Activated CD8-positive, alpha-beta memory T cell treated with anti-CD3 and anti-CD28 coated beads for 36 hours (primary cell): ENCODE measurements around the gene CHAF1B. TPM values are rescaled to one million over a fixed set of nuclear protein-coding genes. Genes with fewer than 3 reads are reported as not detected.
"Not testable (repeated sequence)": the region's sequence is repeated elsewhere in the genome, so short reads cannot be mapped to it uniquely, and the experiment has no call there.

Experiments
- CTCF ChIA-PET: fragments of 350-600 bp; sonication (Branson Sonifier 250); formaldehyde crosslinking; loops from one replicate; lab custom pipeline; 2021; ENCODE audit warnings: antibody characterized with exemption; lab: Charles Lee
- POLR2A ChIA-PET: fragments of 350-600 bp; sonication (Branson Sonifier 250); formaldehyde crosslinking; loops from one replicate; lab custom pipeline; 2021; ENCODE audit warnings: antibody characterized with exemption; lab: Charles Lee
- total RNA-seq, 2 experiments: library from RNA; stranded (reverse); gene quantifications; one replicate each; pipeline ENCODE4 v1.2.3, GENCODE V29; 2021

The CHAF1B gene
- total RNA-seq, result 10 to 100 TPM; 35.2 to 35.6 TPM

DNA sequence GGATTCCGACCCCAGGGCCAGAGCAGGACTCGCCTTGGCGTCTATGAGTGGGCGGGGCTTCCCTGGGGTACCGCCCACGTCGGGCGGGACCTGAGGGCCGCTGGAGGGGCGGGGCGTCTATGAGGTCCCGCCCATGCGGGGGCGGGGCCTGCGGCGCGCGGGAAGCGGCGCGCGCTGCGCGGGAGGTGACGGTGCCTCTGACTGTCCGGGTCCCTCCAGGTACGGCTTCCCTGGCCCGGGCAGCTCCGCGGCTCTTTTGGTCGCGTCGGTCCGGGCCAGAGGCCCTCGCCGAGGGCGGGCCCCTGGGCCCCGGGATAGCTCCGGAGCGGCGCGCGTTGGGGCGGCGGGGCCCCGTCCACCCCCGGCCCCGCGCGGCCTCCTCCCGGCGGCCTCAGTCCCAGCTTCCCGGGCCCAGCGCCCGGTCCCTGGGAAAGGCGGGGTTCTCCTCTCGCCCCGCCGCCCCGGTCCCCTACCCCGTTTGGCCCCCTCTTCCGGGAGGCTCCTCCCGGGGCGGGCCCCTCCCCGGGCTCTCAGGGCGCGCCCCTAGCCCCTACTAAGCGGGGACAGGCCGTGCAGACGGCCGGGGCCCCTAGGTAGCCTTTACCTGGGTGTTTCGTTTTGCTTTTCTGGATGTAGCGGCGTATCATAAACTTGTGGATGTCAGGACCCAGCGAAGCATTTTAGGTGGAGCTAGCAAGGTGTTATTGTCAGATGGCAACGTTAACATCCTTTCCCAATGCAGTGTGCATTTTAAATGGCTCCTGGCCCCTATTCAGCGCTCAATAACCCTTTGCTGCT is at the start of gene CHAF1B:
TSS of gene CHAF1B (plus strand) at position 160 of the 798 bp plus-strand sequence. CDS start 745 bp downstream, outside the sequence.
- CTCF ChIA-PET, result interaction anchor here (0.8 kb wide), 1 partner anchor 233 kb away, joined by 6 read pairs; no protein-coding TSS in a partner anchor
- POLR2A ChIA-PET, result interaction anchor here (0.6 to 1.0 kb wide), 3 partner anchors 28 to 61 kb away, joined by 3 to 7 read pairs (median 5); no protein-coding TSS in a partner anchor

DNA sequence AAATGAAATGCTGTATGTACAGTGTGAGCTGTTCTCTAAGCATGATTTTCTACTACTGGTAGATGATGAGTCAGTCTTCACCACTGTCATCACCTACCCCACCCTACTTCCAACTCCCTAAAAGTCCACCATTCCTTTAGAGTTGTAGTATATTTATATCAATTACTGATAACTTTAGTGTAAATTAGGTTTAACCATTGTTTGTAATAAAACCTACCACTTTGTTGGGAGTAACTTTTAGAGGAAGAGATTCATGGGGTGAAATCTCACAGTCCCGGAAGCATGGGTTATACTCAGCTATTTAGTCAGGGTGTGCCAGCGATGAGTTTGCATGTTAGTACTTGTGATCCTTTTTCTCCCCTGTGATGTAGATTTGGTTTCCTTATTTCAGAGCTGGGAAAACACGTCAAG is 48.1 kb upstream of the CHAF1B start:
- POLR2A ChIA-PET, result interaction anchor here (1.6 kb wide), 1 partner anchor 17 kb away, joined by 3 read pairs; the partner anchor contains the start of gene MORC3
- CTCF ChIA-PET, result interaction anchor here (1.0 kb wide), 1 partner anchor 8 kb away, joined by 3 read pairs; no protein-coding TSS in a partner anchor

DNA sequence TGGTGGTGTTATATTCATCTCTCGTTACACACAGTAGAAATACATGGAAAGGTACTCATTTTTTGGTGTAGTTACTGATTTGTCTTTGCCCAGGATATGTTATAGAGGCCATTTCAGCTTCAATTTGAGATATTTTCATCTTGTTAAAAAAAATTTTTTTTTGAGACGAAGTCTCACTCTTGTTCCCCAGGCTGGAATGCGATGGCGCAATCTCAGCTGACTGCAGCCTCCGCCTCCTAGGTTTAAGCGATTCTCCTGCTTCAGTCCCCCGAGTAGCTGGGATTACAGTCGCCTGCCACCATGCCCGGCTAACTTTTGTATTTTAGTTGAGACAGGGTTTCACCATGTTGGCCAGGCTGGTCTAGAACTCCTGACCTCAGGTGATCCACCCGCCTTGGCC is 46.2 kb upstream of the CHAF1B start:
- ChIA-PET POLR2A (no interaction called here), CTCF (no interaction called here)

DNA sequence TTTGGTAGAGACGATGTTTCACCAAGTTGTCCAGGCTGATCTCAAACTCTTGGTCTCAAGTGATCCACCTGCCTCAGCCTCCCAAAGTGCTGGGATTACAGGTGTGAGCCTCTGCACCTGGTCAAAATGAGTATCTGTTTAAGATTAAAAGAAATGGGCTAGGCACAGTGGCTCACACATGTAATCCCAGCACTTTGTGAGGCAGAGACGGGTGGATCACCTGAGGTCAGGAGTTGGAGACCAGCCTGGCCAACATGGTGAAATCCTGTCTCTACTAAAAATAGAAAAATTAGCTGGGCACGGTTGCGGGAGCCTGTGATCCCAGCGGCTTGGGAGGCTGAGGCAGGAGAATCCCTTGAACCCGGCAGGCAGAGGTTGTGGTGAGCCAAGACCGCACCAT is 42.6 kb upstream of the CHAF1B start:
- CTCF ChIA-PET, result interaction anchor here (0.6 kb wide), 1 partner anchor 191 kb away, joined by 4 read pairs; no protein-coding TSS in a partner anchor
- POLR2A ChIA-PET, result not testable (repeated sequence)

- CTCF ChIA-PET, result interaction anchor here (0.6 to 1.1 kb wide), 2 partner anchors 16 to 39 kb away, joined by 3 to 5 read pairs; no protein-coding TSS in a partner anchor
- POLR2A ChIA-PET, result no interaction called here
Observed at GRCh38 chr21:36344931-36345330, 40.3 kb upstream of the CHAF1B start.

DNA sequence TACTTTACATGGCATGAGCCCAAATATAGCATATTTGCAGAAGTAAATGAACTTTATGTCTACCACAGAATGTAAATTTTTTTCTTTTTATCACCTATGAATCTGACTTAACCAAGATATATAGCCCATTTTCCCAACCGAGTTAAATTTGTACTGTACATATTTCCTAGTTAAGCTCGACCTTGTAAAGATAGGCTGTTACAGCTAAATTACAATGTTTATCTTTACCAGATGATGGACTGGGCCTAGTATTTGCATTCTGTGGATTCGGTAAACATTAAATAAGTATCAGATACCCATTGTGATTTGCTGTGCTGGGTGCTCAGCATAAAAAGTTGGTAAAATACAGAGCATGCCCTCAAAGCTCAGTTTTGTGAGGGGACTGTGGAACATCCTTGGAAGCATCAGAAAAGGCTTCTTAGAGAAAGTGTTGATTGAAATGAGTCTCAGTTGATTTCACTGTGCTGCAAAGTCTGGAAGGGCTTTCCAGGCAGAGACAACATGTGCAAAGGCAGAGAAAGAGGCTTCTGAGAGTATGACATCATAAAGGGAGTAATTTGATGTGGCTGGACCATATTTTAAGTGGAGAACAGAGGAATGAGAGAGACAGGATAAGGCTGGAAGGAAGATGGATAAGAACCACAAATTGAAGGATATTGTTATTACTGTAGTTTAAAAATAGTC is 37.8 kb upstream of the CHAF1B start:
- POLR2A ChIA-PET, result no interaction called here
- CTCF ChIA-PET, result no interaction called here

GRCh38 chr21:36347962-36348328 is 37.2 kb upstream of the CHAF1B start:
- POLR2A ChIA-PET, result interaction anchor here (0.5 kb wide), 1 partner anchor 89 kb away, joined by 3 read pairs; no protein-coding TSS in a partner anchor
- CTCF ChIA-PET, result no interaction called here

- ChIA-PET CTCF (interaction anchor here (0.6 kb wide), 1 partner anchor 47 kb away, joined by 3 read pairs; no protein-coding TSS in a partner anchor), POLR2A (no interaction called here)
Observed at GRCh38 chr21:36349315-36349714, 35.9 kb upstream of the CHAF1B start.

DNA sequence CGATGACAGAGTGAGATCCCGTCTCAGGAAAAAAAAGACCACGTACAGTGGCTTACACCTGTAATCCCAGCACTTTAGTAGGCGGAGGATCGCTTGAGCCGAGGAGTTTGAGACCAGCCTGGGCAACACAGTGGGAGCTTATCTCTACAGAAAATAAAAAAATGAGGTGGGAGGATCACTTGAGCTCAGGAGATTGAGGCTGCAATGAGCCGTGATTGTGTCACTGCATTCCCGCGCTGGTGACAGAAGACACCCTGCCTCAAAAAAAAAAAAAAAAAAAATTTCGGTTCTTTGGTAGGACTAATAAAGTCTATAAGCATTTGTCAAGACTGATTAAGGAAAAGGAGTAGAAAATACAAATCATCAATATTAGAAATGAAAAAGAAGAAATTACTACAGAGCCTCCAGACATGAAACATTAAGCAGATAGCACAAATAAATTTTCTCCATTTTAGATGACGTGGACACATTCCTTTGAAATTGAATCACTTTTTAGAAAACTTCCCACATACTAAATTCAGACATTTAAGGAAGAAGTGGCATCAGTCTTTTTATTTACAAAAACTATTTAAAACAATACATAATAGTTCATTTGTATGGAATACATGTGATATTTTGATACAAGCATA is 34.8 kb upstream of the CHAF1B start:
- POLR2A ChIA-PET, result no interaction called here

GRCh38 chr21:36354918-36355680 is 30.1 kb upstream of the CHAF1B start:
- CTCF ChIA-PET, result no interaction called here
- POLR2A ChIA-PET, result no interaction called here

More for the DNA sequence above, 34.8 kb upstream of the CHAF1B start:
- CTCF ChIA-PET, result no interaction called here

DNA sequence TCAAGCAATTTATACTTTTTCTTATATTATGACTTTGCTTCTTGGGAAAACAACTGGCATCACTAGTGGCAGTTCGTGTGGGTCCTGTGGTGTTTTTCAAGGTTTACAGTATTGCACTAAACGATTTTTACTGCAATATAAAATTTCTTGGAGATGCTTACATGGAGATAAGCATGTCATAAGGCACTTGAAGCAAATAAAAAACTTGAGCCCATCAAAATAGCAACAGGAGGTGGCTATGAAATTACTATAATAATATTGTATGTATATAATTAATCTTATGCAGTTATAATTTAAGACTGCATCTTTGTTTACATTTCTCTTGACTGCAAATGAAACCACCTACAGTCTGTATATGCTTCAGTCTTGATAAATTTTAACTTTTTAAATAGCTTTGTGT is 29.3 kb upstream of the CHAF1B start:
- POLR2A ChIA-PET, result no interaction called here
- CTCF ChIA-PET, result no interaction called here

GRCh38 chr21:36359185-36359584 is 26.0 kb upstream of the CHAF1B start:
- ChIA-PET CTCF (no interaction called here), POLR2A (no interaction called here)

GRCh38 chr21:36369064-36369685 is 16.0 kb upstream of the CHAF1B start:
- ChIA-PET POLR2A (no interaction called here), CTCF (no interaction called here)

- CTCF ChIA-PET, result no interaction called here
Observed at GRCh38 chr21:36375994-36376393, 9.2 kb upstream of the CHAF1B start.

DNA sequence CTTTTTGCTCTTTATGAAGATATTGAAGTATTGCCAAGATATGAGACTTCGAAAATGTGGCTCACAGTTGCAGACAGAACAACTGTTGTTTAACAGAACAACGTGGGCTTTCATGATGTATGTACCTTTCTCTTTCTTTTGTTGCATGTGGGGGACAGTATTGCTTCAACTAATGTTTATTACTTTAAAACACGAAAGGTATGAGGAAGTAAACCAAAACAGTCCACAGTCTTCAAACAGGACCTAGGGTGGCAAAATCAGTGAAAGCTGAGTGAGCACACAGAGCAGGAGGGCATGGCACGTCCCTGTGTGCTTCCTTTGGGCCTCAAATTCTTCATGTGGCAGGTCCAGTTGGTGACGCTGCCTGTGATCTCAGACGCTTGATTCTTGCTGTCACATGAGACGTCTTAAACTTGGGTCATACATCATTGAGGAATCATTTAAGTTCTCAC is 7.8 kb upstream of the CHAF1B start:
- ChIA-PET POLR2A (no interaction called here), CTCF (no interaction called here)

More at GRCh38 chr21:36375994-36376393, 9.2 kb upstream of the CHAF1B start:
- POLR2A ChIA-PET, result no interaction called here

- ChIA-PET CTCF (interaction anchor here (0.8 kb wide), 1 partner anchor 237 kb away, joined by 4 read pairs; no protein-coding TSS in a partner anchor), POLR2A (no interaction called here)
Observed at GRCh38 chr21:36379251-36379650, 5.9 kb upstream of the CHAF1B start.

DNA sequence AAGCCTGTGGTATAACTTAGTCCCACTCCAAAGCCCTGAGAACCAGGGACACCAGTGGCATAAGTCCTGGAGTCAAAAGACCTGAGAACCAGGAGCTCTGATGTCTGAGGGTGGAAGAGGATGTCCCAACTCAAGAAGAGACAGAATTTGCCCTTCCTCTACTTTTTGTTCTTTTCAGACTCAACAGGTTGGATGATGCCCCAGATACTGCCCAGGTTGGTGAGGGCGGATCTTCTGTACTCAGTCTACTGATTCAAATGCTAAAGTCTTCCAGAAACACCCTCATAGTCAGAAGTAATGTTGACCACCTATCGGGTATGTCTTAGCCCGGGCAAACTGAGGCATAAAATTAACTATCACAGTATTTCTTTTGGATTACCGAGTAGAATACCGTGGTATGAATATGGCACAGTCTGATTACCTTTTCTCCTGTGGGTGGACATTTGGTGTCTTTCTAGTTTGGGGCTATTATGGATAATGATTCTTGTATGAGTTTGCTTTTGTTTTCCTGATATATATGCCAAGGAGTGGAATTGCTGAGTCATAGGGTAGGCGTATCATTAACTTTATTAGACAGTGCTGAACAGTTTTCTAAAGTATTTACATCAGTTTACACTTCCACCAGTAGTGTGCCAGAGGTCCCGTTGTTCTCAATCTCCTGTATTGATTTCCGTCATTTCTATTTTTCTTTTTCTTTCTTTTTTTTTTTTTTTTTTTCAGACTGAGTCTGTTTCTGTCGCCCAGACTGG is 3.2 kb upstream of the CHAF1B start:
- CTCF ChIA-PET, result interaction anchor here (0.6 kb wide), 3 partner anchors 20 to 179 kb away, joined by 3 to 4 read pairs (median 3); no protein-coding TSS in a partner anchor
- POLR2A ChIA-PET, result no interaction called here
